Cardiac muscle cell (in vitro differentiated cells and primary cell): ENCODE measurements around the gene TBK1. TPM values are rescaled to one million over a fixed set of nuclear protein-coding genes. Genes with fewer than 3 reads are reported as not detected.
A peak's percentile ranks its signal among the peaks of the same experiment; 100 is the strongest.

Experiments
- DNase-seq, 2 donors: peaks; one replicate each; pipeline versions ENCODE4 v3.0.0 to v3.0.0-alpha.2; 2010 to 2017; ENCODE audit warnings: low read depth in 1 of 2, low spot score in 1 of 2
- H3K27ac ChIP-seq: fragments of 200-600 bp; sonication (generic); 2 replicates; pipeline ENCODE4 v1.5.1; 2016
- H3K27me3 ChIP-seq: fragments of 200-600 bp; sonication (generic); 2 replicates; pipeline ENCODE4 v1.6.0; 2016; ENCODE audit warnings: control low read depth
- H3K36me3 ChIP-seq: fragments of 200-600 bp; sonication (generic); 2 replicates; pipeline ENCODE4 v1.5.1; 2016; ENCODE audit warnings: control low read depth
- H3K4me1 ChIP-seq: fragments of 200-600 bp; sonication (generic); 2 replicates; pipeline ENCODE4 v1.8.1; 2017; ENCODE audit warnings: low read depth, mild to moderate bottlenecking, mixed run types
- H3K4me3 ChIP-seq: fragments of 200-600 bp; sonication (generic); 2 replicates; pipeline ENCODE4 v1.5.1; 2016; ENCODE audit warnings: mild to moderate bottlenecking
- H3K9me3 ChIP-seq: fragments of 200-600 bp; sonication (generic); 2 replicates; pipeline ENCODE4 v1.5.1; 2017; ENCODE audit warnings: low read depth, mild to moderate bottlenecking, control low read depth
- CTCF ChIP-seq: IDR thresholded peaks from 2 replicates; pipeline ENCODE4 v1.5.1; 2012; ENCODE audit warnings: low read depth, mild to moderate bottlenecking, low read length
- polyA plus RNA-seq: library from polyadenylated mRNA; unstranded; fragments of >200 nt; fragmentation: Nextera tagmentation; extraction: Ambion mirVana; gene quantifications from 2 replicates; pipeline ENCODE4 v1.2.1, GENCODE V29; 2016
- total RNA-seq: library from RNA; depleted of rRNA; stranded (reverse); fragments of >200 nt; gene quantifications from 2 replicates; pipeline ENCODE4 v1.2.3, GENCODE V29; 2016

The TBK1 gene
- total and polyA plus RNA-seq, 2 experiments from 2014 or later: 9.0 to 15.0 TPM

GRCh38 chr12:64419696-64420095, 32.2 kb upstream of the TBK1 start:
- H3K9me3 ChIP-seq: no peaks in the 10 kb centered on the region
- no peak overlapping the region for H3K4me3 ChIP-seq
- DNase-seq: no peak
- no peaks in the 10 kb centered on the region for H3K27me3 ChIP-seq
- no peaks in the 10 kb centered on the region for H3K4me1 ChIP-seq
- H3K36me3 ChIP-seq: peaks cover 91% of the 10 kb centered on the region
- no peak for TF ChIP-seq CTCF
- H3K27ac ChIP-seq: no peak overlapping the region

DNA sequence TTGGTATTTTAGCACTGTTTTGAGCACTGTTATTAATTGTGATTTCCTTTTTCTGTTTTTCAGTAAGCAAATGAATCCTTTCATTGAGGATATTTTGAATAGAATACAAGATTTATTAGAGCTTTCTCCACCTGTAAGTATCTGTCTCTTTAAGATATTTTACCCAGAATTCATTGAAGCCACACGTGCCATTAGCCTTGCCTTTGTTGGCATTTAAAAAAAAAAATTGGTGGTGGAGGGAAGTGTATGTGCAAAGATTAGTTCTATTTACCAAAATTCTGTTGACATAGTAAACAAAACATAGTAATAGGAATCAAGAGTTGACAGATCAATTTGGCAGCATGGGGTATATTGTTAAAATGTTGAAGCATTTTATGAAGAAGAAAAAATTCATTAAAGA, 23.9 kb upstream of the TBK1 start:
- Histone ChIP-seq H3K4me1 (no peaks in the 10 kb centered on the region), H3K4me3 (no peak overlapping the region), H3K9me3 (no peaks in the 10 kb centered on the region), H3K36me3 (peaks cover 90% of the 10 kb centered on the region), H3K27me3 (no peaks in the 10 kb centered on the region), H3K27ac (no peak overlapping the region)
- no peak for DNase-seq
- TF ChIP-seq CTCF: no peak

- no peaks in the 10 kb centered on the region for H3K4me1 ChIP-seq
- no peaks in the 10 kb centered on the region for H3K27me3 ChIP-seq
- H3K9me3 ChIP-seq: no peaks in the 10 kb centered on the region
- peaks cover 91% of the 10 kb centered on the region for H3K36me3 ChIP-seq
- no peak for TF ChIP-seq CTCF
- DNase-seq: no peak
- H3K27ac ChIP-seq: no peak overlapping the region
- no peak overlapping the region for H3K4me3 ChIP-seq
Measured at GRCh38 chr12:64428956-64429355, 23.0 kb upstream of the TBK1 start.

GRCh38 chr12:64430886-64431285, 21.0 kb upstream of the TBK1 start:
- DNase-seq: no peak
- Histone ChIP-seq H3K4me1 (no peaks in the 10 kb centered on the region), H3K4me3 (no peak overlapping the region), H3K9me3 (no peaks in the 10 kb centered on the region), H3K36me3 (peaks cover 89% of the 10 kb centered on the region), H3K27me3 (no peaks in the 10 kb centered on the region), H3K27ac (no peak overlapping the region)
- TF ChIP-seq CTCF: no peak

DNA sequence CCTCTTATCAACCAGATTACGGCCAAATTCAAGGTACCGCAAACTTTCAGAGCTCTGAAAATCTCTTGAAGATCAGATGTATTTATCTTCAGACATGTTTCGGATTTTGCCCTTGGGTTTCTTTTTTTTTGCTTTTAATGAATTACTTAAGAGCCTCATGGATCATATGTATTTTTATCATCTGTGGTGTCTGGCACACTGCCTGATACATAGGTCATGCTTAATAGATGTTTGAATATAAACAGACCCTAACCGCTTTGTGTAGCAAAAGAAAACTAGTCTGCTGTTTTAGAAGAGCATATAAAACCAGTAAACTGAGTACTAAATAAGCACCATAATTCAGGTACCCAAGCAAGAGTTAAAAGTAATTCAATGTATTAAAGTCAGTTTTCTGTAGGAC, 20.1 kb upstream of the TBK1 start:
- Histone ChIP-seq H3K27ac (no peak overlapping the region), H3K27me3 (no peaks in the 10 kb centered on the region), H3K36me3 (peaks cover 91% of the 10 kb centered on the region), H3K9me3 (no peaks in the 10 kb centered on the region), H3K4me1 (no peaks in the 10 kb centered on the region), H3K4me3 (no peak overlapping the region)
- peak in 1 of 2 donors; percentile 14 for DNase-seq
- TF ChIP-seq CTCF: no peak

- no peak overlapping the region for H3K27ac ChIP-seq
- no peak overlapping the region for H3K4me3 ChIP-seq
- no peaks in the 10 kb centered on the region for H3K9me3 ChIP-seq
- DNase-seq: no peak
- H3K4me1 ChIP-seq: no peaks in the 10 kb centered on the region
- no peak for TF ChIP-seq CTCF
- H3K27me3 ChIP-seq: no peaks in the 10 kb centered on the region
- peaks cover 89% of the 10 kb centered on the region for H3K36me3 ChIP-seq
Measured at GRCh38 chr12:64433915-64434314, 18.0 kb upstream of the TBK1 start.
